ENCODE data around the gene PTPRN. TPM values are rescaled to one million over a fixed set of nuclear protein-coding genes. Genes with fewer than 3 reads are reported as not detected.

Gene PTPRN
- total and polyA plus RNA-seq, 10 of the 15 experiments (the other 5 are each of a cell fraction or from before 2014, with no cell fraction given) = 0.28 to 0.69 TPM; not detected in 8

- TF ChIP-seq NFIC (IDR thresholded peaks at IDR 0.05; ENCODE audit: low read depth, low read length) (no peak), CEBPB (IDR thresholded peaks at IDR 0.05; ENCODE audit: borderline replicate concordance in 1 of 2, low read depth in 2 of 2, low read length in 2 of 2) (no peak)
Measured at GRCh38 chr2:219277703-219278654, 31.2 kb downstream of the PTPRN start (continued).

GRCh38 chr2:219274361-219274921, 34.8 kb downstream of the PTPRN start:
- BruUV-seq (replicated peaks) = no TSS peak
- 59% methylated on average over 6 of the region's 6 CpGs for WGBS (ENCODE audit: insufficient coverage, insufficient replicate concordance, low lambda C conversion rate, missing lambda C conversion rate)
- RAD21 ChIA-PET (ENCODE audit: unreplicated experiment) = interaction anchor here (0.7 to 2.2 kb wide), 3 partner anchors 20 to 25 kb away, joined by 3 to 10 read pairs (median 8); partner anchors contain the start of gene TUBA4A
- TF ChIP-seq ZSCAN29 (IDR thresholded peaks at IDR 0.05) (no peak), LARP7 (IDR thresholded peaks at IDR 0.05) (no peak), PRDM15 (CRISPR knock-in tag; IDR thresholded peaks at IDR 0.05) (no peak), IRF4 (IDR thresholded peaks at IDR 0.05; ENCODE audit: low read depth, low read length) (no peak), SPI1 (IDR thresholded peaks at IDR 0.05; ENCODE audit: borderline replicate concordance, insufficient read depth, low read depth, low read length) (no peak), NFYB (IDR thresholded peaks at IDR 0.05; ENCODE audit: insufficient read depth, low read depth, low read length) (no peak), BCLAF1 (IDR thresholded peaks at IDR 0.05) (no peak), SMAD5 (IDR thresholded peaks at IDR 0.05; ENCODE audit: low read depth) (no peak), DPF2 (IDR thresholded peaks at IDR 0.05) (no peak), ELK1 (IDR thresholded peaks at IDR 0.05; ENCODE audit: low read depth, low read length) (no peak), HCFC1 (IDR thresholded peaks at IDR 0.05; ENCODE audit: low read length) (no peak)

More at GRCh38 chr2:219274361-219274921, 34.8 kb downstream of the PTPRN start:
- Histone ChIP-seq H3K4me2 (ENCODE audit: control insufficient read depth, insufficient read depth) (no peak overlapping the region), H3K4me3 (no peak overlapping the region), H3K4me1 (ENCODE audit: control insufficient read depth, insufficient read depth, low read length) (peaks cover 15% of the 10 kb centered on the region), H3K27ac (ENCODE audit: control insufficient read depth, insufficient read depth) (no peak overlapping the region), H3K36me3 (ENCODE audit: control insufficient read depth in 2 of 2, insufficient read depth in 2 of 2, low read length in 1 of 2) (no peaks in the 10 kb centered on the region), H3K79me2 (ENCODE audit: control insufficient read depth, insufficient read depth, low read length) (no peaks in the 10 kb centered on the region), H3K27me3 (replicated peaks in 1 of 2; ENCODE audit: control insufficient read depth in 2 of 2, insufficient read depth in 2 of 2, low read length in 1 of 2) (no peaks in the 10 kb centered on the region), H3K9ac (ENCODE audit: control insufficient read depth, insufficient read depth, low read length) (no peak overlapping the region), H3K9me3 (replicated peaks; ENCODE audit: control insufficient read depth, insufficient read depth, low read length) (no peaks in the 10 kb centered on the region), H2AFZ (ENCODE audit: control insufficient read depth, low read depth, low read length) (no peak overlapping the region), H4K20me1 (ENCODE audit: control insufficient read depth, insufficient read depth) (no peaks in the 10 kb centered on the region)
- DNase-seq (ENCODE audit: low read depth, low spot score) (no peak), ATAC-seq (no peak), FAIRE-seq (no peak)
- ChIA-PET SMC1A (ENCODE audit: uncharacterized antibody, unreplicated experiment) (interaction anchor here (1.0 to 8.3 kb wide), 5 partner anchors 19 to 99 kb away, joined by 3 to 98 read pairs (median 6); partner anchors contain the start of genes TUBA4A and TUBA4B), POLR2A (interaction anchor here (0.6 to 2.1 kb wide), 6 partner anchors 16 to 35 kb away, joined by 4 to 9 read pairs (median 6); partner anchors contain the start of gene TUBA4B), CTCF (interaction anchor here (0.9 to 13.5 kb wide), 9 partner anchors 12 to 115 kb away, joined by 3 to 257 read pairs (median 4); partner anchors contain the start of gene TUBA4A)
- in situ Hi-C loops (cut with MboI) (no loop called here), intact Hi-C loops (cut with micrococcal nuclease; ENCODE audit: unreplicated experiment) (no loop called here)

Data from GM12878 (cell line).